HEK293 (cell line): ENCODE results near the gene AFF1.

Experiments
- OSR2 ChIP-seq: fragments of 450-650 bp; formaldehyde crosslinking; IDR thresholded peaks from 2 replicates; pipeline ENCODE4 v1.5.1; 2016; ENCODE audit warnings: missing biosample characterization, missing genetic modification characterization
- ZBTB11 ChIP-seq: fragments of 450-650 bp; formaldehyde crosslinking; conservative IDR thresholded peaks from 2 replicates; pipeline ENCODE4 v1.5.1; 2016; ENCODE audit warnings: low read depth, missing biosample characterization, missing genetic modification characterization
- ZFP37 ChIP-seq: fragments of 450-650 bp; formaldehyde crosslinking; IDR thresholded peaks from 2 replicates; pipeline ENCODE4 v1.5.1; 2016; ENCODE audit warnings: missing biosample characterization, missing genetic modification characterization
- ZNF19 ChIP-seq: fragments of 450-650 bp; formaldehyde crosslinking; IDR thresholded peaks from 2 replicates; pipeline ENCODE4; 2016; ENCODE audit warnings: missing biosample characterization, missing genetic modification characterization, low read depth
- ZNF37A ChIP-seq: fragments of 450-650 bp; IDR thresholded peaks from 2 replicates; pipeline ENCODE4 v1.5.1; 2018; ENCODE audit warnings: missing biosample characterization, missing genetic modification characterization
- ZNF449 ChIP-seq: fragments of 450-650 bp; formaldehyde crosslinking; IDR thresholded peaks from 2 replicates; pipeline ENCODE4 v1.5.1; 2017; ENCODE audit warnings: missing biosample characterization, mild to moderate bottlenecking, missing genetic modification characterization, moderate library complexity
- ZSCAN30 ChIP-seq: fragments of 450-650 bp; IDR thresholded peaks from 2 replicates; pipeline ENCODE4 v1.5.1; 2018; ENCODE audit warnings: missing biosample characterization, mild to moderate bottlenecking, missing genetic modification characterization, moderate library complexity
- TF ChIP-seq, protein P1 (sequence below): fragments of 450-650 bp; formaldehyde crosslinking; IDR thresholded peaks from 2 replicates; pipeline ENCODE4 v1.5.1; 2016; ENCODE audit warnings: missing biosample characterization, missing genetic modification characterization
- TF ChIP-seq, protein P2 (sequence below): fragments of 450-650 bp; formaldehyde crosslinking; IDR thresholded peaks from 2 replicates; pipeline ENCODE4 v1.5.1; 2016; ENCODE audit warnings: missing biosample characterization, missing genetic modification characterization

DNA sequence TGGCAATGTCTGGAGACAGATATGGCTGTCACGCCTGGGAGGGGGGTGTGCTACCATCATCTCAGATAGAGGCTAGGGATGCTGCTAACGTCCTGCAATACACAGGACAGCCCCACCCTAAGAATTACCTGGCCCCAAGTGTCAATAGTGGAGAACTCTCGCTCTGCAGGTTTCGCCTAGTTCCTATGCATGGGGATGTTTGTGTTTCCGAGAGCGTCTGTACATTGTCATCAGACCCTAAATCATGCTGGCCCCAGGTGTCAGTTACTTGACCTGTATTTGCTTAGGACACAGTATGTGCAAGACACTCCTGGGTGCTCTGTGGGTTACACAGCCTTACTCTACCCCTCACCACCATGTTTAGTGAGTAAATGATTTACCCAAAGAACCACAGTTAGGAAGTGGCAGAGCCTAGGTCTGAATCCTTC lies 90.8 kb downstream of the AFF1 start:
- TF ChIP-seq ZNF449 (tag by site-specific recombination), result no peak
- TF ChIP-seq, protein P1, sequence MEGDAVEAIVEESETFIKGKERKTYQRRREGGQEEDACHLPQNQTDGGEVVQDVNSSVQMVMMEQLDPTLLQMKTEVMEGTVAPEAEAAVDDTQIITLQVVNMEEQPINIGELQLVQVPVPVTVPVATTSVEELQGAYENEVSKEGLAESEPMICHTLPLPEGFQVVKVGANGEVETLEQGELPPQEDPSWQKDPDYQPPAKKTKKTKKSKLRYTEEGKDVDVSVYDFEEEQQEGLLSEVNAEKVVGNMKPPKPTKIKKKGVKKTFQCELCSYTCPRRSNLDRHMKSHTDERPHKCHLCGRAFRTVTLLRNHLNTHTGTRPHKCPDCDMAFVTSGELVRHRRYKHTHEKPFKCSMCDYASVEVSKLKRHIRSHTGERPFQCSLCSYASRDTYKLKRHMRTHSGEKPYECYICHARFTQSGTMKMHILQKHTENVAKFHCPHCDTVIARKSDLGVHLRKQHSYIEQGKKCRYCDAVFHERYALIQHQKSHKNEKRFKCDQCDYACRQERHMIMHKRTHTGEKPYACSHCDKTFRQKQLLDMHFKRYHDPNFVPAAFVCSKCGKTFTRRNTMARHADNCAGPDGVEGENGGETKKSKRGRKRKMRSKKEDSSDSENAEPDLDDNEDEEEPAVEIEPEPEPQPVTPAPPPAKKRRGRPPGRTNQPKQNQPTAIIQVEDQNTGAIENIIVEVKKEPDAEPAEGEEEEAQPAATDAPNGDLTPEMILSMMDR (tag by site-specific recombination), result no peak
- TF ChIP-seq ZSCAN30, result no peak
- TF ChIP-seq ZFP37 (tag by site-specific recombination), result no peak
- no peak for TF ChIP-seq ZNF37A (tag by site-specific recombination)
- no peak for TF ChIP-seq ZNF19
- TF ChIP-seq, protein P2, sequence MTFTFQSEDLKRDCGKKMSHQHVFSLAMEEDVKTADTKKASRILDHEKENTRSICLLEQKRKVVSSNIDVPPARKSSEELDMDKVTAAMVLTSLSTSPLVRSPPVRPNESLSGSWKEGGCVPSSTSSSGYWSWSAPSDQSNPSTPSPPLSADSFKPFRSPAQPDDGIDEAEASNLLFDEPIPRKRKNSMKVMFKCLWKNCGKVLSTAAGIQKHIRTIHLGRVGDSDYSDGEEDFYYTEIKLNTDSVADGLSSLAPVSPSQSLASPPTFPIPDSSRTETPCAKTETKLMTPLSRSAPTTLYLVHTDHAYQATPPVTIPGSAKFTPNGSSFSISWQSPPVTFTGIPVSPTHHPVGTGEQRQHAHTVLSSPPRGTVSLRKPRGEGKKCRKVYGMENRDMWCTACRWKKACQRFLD (tag by site-specific recombination), result no peak
- TF ChIP-seq OSR2 (tag by site-specific recombination), result no peak
- TF ChIP-seq ZBTB11 (tag by site-specific recombination), result no peak
